HEK293T (cell line): ENCODE data around the gene NAA11.

ENCODE experiments used
- L3MBTL2 ChIP-seq: fragments of 450-650 bp; conservative IDR thresholded peaks from 2 replicates; pipeline ENCODE4 v1.6.1; 2016; ENCODE audit warnings: mild to moderate bottlenecking
- SP1 ChIP-seq: fragments of 450-650 bp; IDR thresholded peaks from 2 replicates; pipeline ENCODE4 v1.6.1; 2017
- SUZ12 ChIP-seq: fragments of 450-650 bp; IDR thresholded peaks from 2 replicates; pipeline ENCODE4 v1.6.1; 2016; ENCODE audit warnings: mild to moderate bottlenecking

DNA sequence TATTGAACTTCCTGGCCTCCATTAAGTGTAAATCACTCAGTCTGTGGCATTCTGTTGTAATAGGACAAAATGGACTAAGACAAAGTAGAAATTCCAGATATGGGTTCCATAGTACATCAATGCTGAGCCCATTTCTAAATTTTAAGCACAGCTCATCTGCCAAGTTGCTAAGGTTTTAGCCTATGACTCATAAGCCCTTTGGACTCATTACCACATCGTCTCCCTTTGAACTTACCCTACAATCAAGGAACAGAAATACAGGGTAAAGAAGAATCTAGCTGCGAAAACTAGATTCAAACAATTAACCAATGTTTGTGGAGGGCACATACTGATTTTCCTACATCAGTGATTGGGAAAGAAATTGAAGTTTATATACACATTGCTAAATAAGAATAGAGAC is 31.8 kb downstream of the NAA11 start:
- TF ChIP-seq SUZ12 (no peak), L3MBTL2 (no peak), SP1 (no peak)
